Measurements from ENCODE around the gene ITSN1.

DNA sequence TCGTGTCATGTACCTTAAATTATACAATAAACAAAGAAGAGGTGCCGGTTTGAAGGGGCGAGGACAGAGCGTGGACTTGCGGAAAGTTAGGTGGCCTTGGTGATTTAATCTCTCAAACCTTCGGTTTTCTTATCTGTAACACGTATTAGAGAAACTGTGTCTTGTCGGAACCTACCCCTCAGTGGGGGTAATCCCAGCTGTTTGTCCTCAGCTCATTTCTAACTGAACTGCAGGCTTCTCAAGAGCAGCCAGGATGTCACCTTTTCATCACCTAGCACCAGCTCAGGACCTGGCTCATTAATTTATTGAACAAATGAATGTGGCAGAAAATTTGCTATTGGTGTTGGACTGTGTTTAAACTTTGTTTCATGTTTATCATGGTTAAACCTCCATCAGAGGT, 31.2 kb downstream of the ITSN1 start:
- TF ChIP-seq, protein P1, sequence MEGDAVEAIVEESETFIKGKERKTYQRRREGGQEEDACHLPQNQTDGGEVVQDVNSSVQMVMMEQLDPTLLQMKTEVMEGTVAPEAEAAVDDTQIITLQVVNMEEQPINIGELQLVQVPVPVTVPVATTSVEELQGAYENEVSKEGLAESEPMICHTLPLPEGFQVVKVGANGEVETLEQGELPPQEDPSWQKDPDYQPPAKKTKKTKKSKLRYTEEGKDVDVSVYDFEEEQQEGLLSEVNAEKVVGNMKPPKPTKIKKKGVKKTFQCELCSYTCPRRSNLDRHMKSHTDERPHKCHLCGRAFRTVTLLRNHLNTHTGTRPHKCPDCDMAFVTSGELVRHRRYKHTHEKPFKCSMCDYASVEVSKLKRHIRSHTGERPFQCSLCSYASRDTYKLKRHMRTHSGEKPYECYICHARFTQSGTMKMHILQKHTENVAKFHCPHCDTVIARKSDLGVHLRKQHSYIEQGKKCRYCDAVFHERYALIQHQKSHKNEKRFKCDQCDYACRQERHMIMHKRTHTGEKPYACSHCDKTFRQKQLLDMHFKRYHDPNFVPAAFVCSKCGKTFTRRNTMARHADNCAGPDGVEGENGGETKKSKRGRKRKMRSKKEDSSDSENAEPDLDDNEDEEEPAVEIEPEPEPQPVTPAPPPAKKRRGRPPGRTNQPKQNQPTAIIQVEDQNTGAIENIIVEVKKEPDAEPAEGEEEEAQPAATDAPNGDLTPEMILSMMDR (IDR thresholded peaks at IDR 0.05) = no peak
- TF ChIP-seq POLR2A (IDR thresholded peaks at IDR 0.05) = no peak
- no peak for TF ChIP-seq POLR2AphosphoS5 (IDR thresholded peaks at IDR 0.05)
